Measurements from ENCODE around the gene TANK.
"Not testable (repeated sequence)": the region's sequence is repeated elsewhere in the genome, so short reads cannot be mapped to it uniquely, and the experiment has no call there.

The TANK gene

GRCh38 chr2:161269111-161269510 lies 108.9 kb downstream of the TANK start:
- no peak for DNase-seq

DNA sequence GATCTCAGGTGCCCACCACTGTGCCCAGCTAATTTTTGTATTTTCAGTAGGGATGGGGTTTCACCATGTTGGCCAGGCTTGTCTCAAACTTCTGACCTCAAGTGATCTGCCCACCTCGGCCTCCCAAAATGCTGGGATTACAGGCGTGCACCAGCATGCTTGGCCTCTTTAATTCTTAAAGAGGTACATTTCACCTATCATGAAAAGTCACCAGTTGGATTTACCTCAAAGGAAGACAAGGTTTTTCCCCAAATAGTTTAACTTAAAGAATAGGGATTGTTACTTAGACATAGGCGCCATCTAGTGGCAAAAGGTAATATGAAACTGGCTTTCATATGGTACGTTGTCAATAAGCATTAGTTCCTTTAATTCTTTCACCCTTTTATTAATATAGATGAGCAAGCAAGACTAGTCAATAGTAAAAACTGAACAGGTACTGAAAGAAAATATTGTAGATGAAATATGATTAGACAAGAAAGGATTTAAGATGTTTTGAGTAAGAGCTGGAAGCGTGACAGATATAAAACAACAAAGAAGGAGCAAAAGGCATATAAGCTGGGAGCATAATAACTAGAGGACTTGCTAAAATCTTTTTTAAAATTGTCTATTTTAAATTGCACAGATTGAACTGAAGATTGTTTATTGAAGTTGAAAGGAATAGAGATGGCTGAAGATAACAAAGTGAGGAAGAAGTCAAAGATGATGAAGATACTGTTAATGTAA lies 113.0 kb downstream of the TANK start:
- DNase-seq, result peak in 3 of 51 donors; percentile 8 to 19 (median 12)

DNA sequence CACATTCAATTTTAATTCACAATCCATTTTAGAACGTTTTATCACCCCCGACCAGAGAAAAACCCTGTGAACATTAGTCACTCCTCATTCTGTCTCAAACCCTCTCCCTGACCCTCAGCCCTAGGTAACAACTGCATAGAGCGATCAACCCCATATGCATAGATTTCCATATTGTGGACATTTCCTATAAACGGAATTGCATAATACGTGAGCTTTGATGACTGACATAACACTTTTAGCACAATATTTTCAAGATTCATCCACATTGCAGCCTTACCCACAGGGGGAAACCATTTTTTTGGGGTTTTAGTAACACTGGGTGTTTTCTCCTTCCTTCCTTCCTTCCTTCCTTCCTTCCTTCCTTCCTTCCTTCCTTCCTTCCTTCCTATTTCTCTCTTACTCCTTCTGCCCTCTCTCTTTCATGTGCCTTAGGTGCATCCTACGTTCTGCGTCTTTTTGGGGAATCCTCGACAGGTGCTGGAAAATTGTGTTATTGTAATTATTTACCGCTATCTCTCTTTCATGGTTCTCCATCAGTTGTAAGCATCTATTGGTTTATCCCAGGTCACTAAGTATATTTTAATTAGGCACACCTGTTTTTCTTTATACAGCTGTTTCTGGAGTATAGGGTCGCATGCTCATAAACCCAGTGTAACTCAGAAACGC lies 118.5 kb downstream of the TANK start:
- DNase-seq, result not testable (repeated sequence)

DNA sequence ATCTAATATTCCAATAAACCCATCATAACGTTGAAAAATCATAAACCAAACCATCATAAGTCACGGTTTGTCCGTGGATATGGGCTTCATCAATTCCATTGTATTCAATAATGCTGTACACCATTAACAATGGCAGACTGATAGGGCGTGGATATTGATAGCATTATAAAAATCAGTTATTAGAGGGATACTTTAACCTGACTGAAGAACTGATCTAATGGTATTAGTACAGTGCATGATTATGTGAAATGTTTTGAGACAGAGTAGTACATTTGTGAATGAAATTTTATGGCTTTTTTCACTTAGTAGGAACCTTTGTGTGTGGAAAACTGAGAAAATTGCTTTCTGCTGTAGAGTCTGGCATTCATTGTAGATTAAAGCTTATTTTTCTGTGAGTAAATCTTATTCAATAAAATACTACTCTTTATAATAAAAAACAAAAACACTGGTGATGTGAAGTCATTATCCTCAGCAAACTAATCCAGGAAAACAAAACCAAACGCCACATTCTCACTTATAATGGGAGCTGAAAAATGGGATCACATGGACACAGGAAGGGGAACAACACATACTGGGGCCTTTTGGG lies 119.1 kb downstream of the TANK start:
- DNase-seq, result not testable (repeated sequence)

DNA sequence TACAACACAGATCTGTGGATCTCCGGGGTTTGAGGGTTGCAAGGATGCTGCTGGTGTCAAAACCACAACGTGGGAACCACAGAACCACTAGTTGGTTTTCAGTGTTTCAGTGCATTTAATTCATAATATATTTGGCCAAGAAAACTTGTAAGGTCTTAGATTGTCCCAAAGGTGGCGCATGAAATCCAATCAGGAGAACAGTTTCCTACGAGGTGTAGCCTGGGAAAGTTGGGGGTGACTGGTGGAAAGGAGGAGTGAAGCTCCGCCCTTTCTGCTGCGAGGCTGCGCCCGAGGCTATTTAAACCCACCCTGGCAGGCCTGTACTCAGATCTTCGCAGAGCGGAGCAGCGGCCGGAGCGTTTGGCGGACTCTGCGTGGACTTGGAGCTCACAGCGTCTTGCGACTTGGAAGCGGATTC lies 120.7 kb downstream of the TANK start:
- DNase-seq, result not testable (repeated sequence)

DNA sequence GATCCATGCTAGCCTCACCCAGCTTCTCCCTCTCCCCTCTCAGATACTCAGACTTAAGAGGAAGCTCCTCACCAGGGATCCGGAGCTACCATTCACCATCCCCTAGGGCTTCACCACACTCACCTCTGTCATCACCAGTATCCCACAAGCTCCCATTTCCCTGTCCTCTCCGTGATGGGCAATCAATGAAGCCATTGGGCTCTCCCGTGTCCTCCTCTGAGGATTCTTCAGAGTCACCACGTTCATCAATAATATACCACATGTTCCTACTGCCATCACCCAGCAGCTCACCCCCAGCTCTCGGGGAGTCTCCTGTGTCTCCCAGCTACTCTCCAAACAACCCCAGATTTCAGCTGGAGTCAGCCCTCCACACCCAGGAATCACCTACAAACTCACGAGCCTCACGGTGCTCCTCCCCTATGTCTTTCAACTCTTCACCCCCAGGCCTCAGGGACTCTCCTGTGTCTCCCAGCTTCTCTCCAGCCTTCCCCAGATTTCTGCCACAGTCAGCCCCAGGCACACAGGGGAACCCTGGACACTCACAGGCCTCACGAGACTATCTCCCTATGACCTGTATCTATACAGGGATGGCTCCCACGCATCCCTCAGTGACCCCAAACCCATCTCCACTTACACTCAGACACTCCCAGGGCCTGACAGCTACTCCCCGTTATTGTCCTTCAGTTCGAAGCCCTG lies 121.5 kb downstream of the TANK start:
- DNase-seq, result not testable (repeated sequence)

GRCh38 chr2:161282311-161282644 lies 122.0 kb downstream of the TANK start:
- DNase-seq, result not testable (repeated sequence)

GRCh38 chr2:161283926-161284325 lies 123.7 kb downstream of the TANK start:
- DNase-seq, result no peak

All from hypothalamus (tissue), 51 donors.